Karpas-422 (cell line): ENCODE results near the gene RAB3GAP2. TPM values are rescaled to one million over a fixed set of nuclear protein-coding genes. Genes with fewer than 3 reads are reported as not detected.
"Not testable (repeated sequence)": the region's sequence is repeated elsewhere in the genome, so short reads cannot be mapped to it uniquely, and the experiment has no call there.

ENCODE experiments used
- DNase-seq: peaks from one replicate; pipeline ENCODE4 v3.0.0-alpha.2; 2015
- H2AFZ ChIP-seq: fragments of 200-600 bp; sonication (generic); 2 replicates; pipeline ENCODE4 v1.6.1; 2014; ENCODE audit warnings: antibody characterized with exemption, low read length, mixed read lengths
- H3K27ac ChIP-seq: fragments of 200-600 bp; sonication (generic); 2 replicates; pipeline ENCODE4 v1.5.1; 2014; ENCODE audit warnings: mild to moderate bottlenecking, low read length, moderate library complexity
- H3K27me3 ChIP-seq: fragments of 200-600 bp; sonication (generic); 2 replicates; pipeline ENCODE4 v1.6.1; 2014; ENCODE audit warnings: low read length, mixed read lengths
- H3K36me3 ChIP-seq: fragments of 200-600 bp; sonication (generic); 2 replicates; pipeline ENCODE4 v1.6.1; 2014; ENCODE audit warnings: low read length, mixed read lengths; ENCODE audit not compliant: insufficient read depth
- H3K4me1 ChIP-seq: fragments of 200-600 bp; sonication (generic); 2 replicates; pipeline ENCODE4 v1.6.1; 2014; ENCODE audit warnings: mild to moderate bottlenecking, low read length, mixed read lengths
- H3K4me2 ChIP-seq: fragments of 200-600 bp; sonication (generic); 2 replicates; pipeline ENCODE4 v1.6.1; 2014; ENCODE audit warnings: low read length, low read depth, mild to moderate bottlenecking; ENCODE audit not compliant: poor library complexity, severe bottlenecking
- H3K4me3 ChIP-seq: fragments of 200-600 bp; sonication (generic); 2 replicates; pipeline ENCODE4 v1.5.1; 2014; ENCODE audit warnings: mild to moderate bottlenecking, antibody characterized with exemption, low read length, mixed read lengths
- H3K79me2 ChIP-seq: fragments of 200-600 bp; sonication (generic); 2 replicates; pipeline ENCODE4 v1.6.1; 2014; ENCODE audit warnings: mild to moderate bottlenecking, low read length, mixed read lengths
- H3K9ac ChIP-seq: fragments of 200-600 bp; sonication (generic); 2 replicates; pipeline ENCODE4 v1.6.0; 2014; ENCODE audit warnings: low read length
- H3K9me2 ChIP-seq: fragments of 200-600 bp; sonication (generic), shearing (Covaris generic); replicated peaks from 2 replicates; pipeline ENCODE4 v1.6.0; 2014; ENCODE audit warnings: mild to moderate bottlenecking, low read length, moderate library complexity; ENCODE audit not compliant: insufficient read depth
- H3K9me3 ChIP-seq: fragments of 300-700, 200-600 bp; sonication (generic); 2 replicates; pipeline ENCODE4 v1.6.1; 2014; ENCODE audit warnings: low read length, mixed read lengths
- H4K20me1 ChIP-seq: fragments of 200-600 bp; sonication (generic); 2 replicates; pipeline ENCODE4 v1.6.1; 2014; ENCODE audit warnings: mild to moderate bottlenecking, antibody characterized with exemption, low read length, low read depth; ENCODE audit not compliant: insufficient read depth
- total RNA-seq: library from RNA; depleted of rRNA; stranded (reverse); fragments of >200 nt; shearing (Covaris generic); gene quantifications from 2 replicates; pipeline ENCODE4 v1.2.3, GENCODE V29; 2014; ENCODE audit warnings: low replicate concordance

Gene RAB3GAP2
- total RNA-seq, 1 experiment from 2014 or later: 64.6 TPM

- H3K9me3 ChIP-seq, H3K27me3 ChIP-seq, H3K27ac ChIP-seq, H3K4me1 ChIP-seq, H4K20me1 ChIP-seq, DNase-seq, H2AFZ ChIP-seq, H3K4me3 ChIP-seq, H3K9ac ChIP-seq, H3K9me2 ChIP-seq, H3K4me2 ChIP-seq: not testable (repeated sequence)
- Histone ChIP-seq H3K36me3 (peaks cover 38% of the 10 kb centered on the region), H3K79me2 (peaks cover 97% of the 10 kb centered on the region)
Measured at GRCh38 chr1:220260228-220260627, 12.0 kb downstream of the RAB3GAP2 start.

GRCh38 chr1:220259756-220260155 lies 12.5 kb downstream of the RAB3GAP2 start:
- not testable (repeated sequence) for H3K9ac ChIP-seq, H3K27ac ChIP-seq, H3K9me3 ChIP-seq, H3K4me3 ChIP-seq, H3K4me1 ChIP-seq, H3K9me2 ChIP-seq, H4K20me1 ChIP-seq, H3K4me2 ChIP-seq, H2AFZ ChIP-seq, H3K27me3 ChIP-seq, DNase-seq
- peaks cover 97% of the 10 kb centered on the region for H3K79me2 ChIP-seq
- H3K36me3 ChIP-seq: peaks cover 39% of the 10 kb centered on the region

- not testable (repeated sequence) for H3K9me3 ChIP-seq, H3K9ac ChIP-seq, H3K27me3 ChIP-seq, H3K4me2 ChIP-seq, H2AFZ ChIP-seq, H3K4me1 ChIP-seq, H3K27ac ChIP-seq, H3K9me2 ChIP-seq, H3K4me3 ChIP-seq, DNase-seq, H4K20me1 ChIP-seq
- Histone ChIP-seq H3K79me2 (peaks cover 87% of the 10 kb centered on the region), H3K36me3 (peaks cover 33% of the 10 kb centered on the region)
Measured at GRCh38 chr1:220256194-220256593, 16.1 kb downstream of the RAB3GAP2 start.

GRCh38 chr1:220255204-220255603 lies 17.0 kb downstream of the RAB3GAP2 start:
- no peaks in the 10 kb centered on the region for H3K4me1 ChIP-seq
- no peak overlapping the region for H3K4me2 ChIP-seq
- H3K79me2 ChIP-seq: peaks cover 87% of the 10 kb centered on the region
- no peak overlapping the region for H2AFZ ChIP-seq
- H4K20me1 ChIP-seq: no peaks in the 10 kb centered on the region
- DNase-seq: no peak
- no peak overlapping the region for H3K4me3 ChIP-seq
- H3K9ac ChIP-seq: no peak overlapping the region
- peaks cover 42% of the 10 kb centered on the region for H3K36me3 ChIP-seq
- no peaks in the 10 kb centered on the region for H3K9me2 ChIP-seq
- H3K27me3 ChIP-seq: no peaks in the 10 kb centered on the region
- peaks cover 8% of the 10 kb centered on the region for H3K9me3 ChIP-seq
- H3K27ac ChIP-seq: no peak overlapping the region

- not testable (repeated sequence) for H3K4me1 ChIP-seq, H2AFZ ChIP-seq, H3K9me2 ChIP-seq, H3K9ac ChIP-seq, H3K4me2 ChIP-seq, DNase-seq, H4K20me1 ChIP-seq, H3K27ac ChIP-seq, H3K4me3 ChIP-seq, H3K27me3 ChIP-seq
- Histone ChIP-seq H3K79me2 (peaks cover 87% of the 10 kb centered on the region), H3K36me3 (peaks cover 60% of the 10 kb centered on the region), H3K9me3 (peaks cover 26% of the 10 kb centered on the region)
Measured at GRCh38 chr1:220253290-220253689, 19.0 kb downstream of the RAB3GAP2 start.

- Histone ChIP-seq H3K36me3 (peaks cover 68% of the 10 kb centered on the region), H2AFZ (no peak overlapping the region), H3K9me3 (peaks cover 26% of the 10 kb centered on the region), H3K4me2 (no peak overlapping the region), H3K27me3 (no peaks in the 10 kb centered on the region), H3K4me1 (no peaks in the 10 kb centered on the region), H3K9me2 (no peaks in the 10 kb centered on the region), H4K20me1 (no peaks in the 10 kb centered on the region), H3K27ac (no peak overlapping the region), H3K4me3 (no peak overlapping the region), H3K9ac (no peak overlapping the region), H3K79me2 (peaks cover 82% of the 10 kb centered on the region)
- no peak for DNase-seq
Measured at GRCh38 chr1:220251272-220251671, 21.0 kb downstream of the RAB3GAP2 start.

- no peak overlapping the region for H3K4me2 ChIP-seq
- no peaks in the 10 kb centered on the region for H3K4me1 ChIP-seq
- peaks cover 26% of the 10 kb centered on the region for H3K9me3 ChIP-seq
- H3K79me2 ChIP-seq: peaks cover 76% of the 10 kb centered on the region
- no peak overlapping the region for H3K4me3 ChIP-seq
- H3K9me2 ChIP-seq: no peaks in the 10 kb centered on the region
- H3K27me3 ChIP-seq: no peaks in the 10 kb centered on the region
- no peak for DNase-seq
- H3K36me3 ChIP-seq: peaks cover 62% of the 10 kb centered on the region
- no peak overlapping the region for H3K27ac ChIP-seq
- no peak overlapping the region for H3K9ac ChIP-seq
- no peak overlapping the region for H2AFZ ChIP-seq
- H4K20me1 ChIP-seq: no peaks in the 10 kb centered on the region
Measured at GRCh38 chr1:220250681-220251080, 21.6 kb downstream of the RAB3GAP2 start.

GRCh38 chr1:220249522-220249921 lies 22.7 kb downstream of the RAB3GAP2 start:
- peaks cover 72% of the 10 kb centered on the region for H3K79me2 ChIP-seq
- H3K4me2 ChIP-seq: no peak overlapping the region
- no peaks in the 10 kb centered on the region for H3K27me3 ChIP-seq
- no peaks in the 10 kb centered on the region for H3K4me1 ChIP-seq
- peaks cover 55% of the 10 kb centered on the region for H3K36me3 ChIP-seq
- peaks cover 26% of the 10 kb centered on the region for H3K9me3 ChIP-seq
- DNase-seq: no peak
- H3K27ac ChIP-seq: no peak overlapping the region
- no peaks in the 10 kb centered on the region for H3K9me2 ChIP-seq
- no peak overlapping the region for H3K9ac ChIP-seq
- no peaks in the 10 kb centered on the region for H4K20me1 ChIP-seq
- H3K4me3 ChIP-seq: no peak overlapping the region
- H2AFZ ChIP-seq: no peak overlapping the region

- not testable (repeated sequence) for H3K27me3 ChIP-seq, H3K4me2 ChIP-seq, H2AFZ ChIP-seq, H3K4me3 ChIP-seq, H3K9ac ChIP-seq, H4K20me1 ChIP-seq, H3K4me1 ChIP-seq, H3K9me2 ChIP-seq, H3K27ac ChIP-seq, DNase-seq
- Histone ChIP-seq H3K36me3 (peaks cover 55% of the 10 kb centered on the region), H3K79me2 (peaks cover 77% of the 10 kb centered on the region), H3K9me3 (peaks cover 26% of the 10 kb centered on the region)
Measured at GRCh38 chr1:220248715-220249265, 23.5 kb downstream of the RAB3GAP2 start.
